Activated CD4-positive, alpha-beta T cell treated with anti-CD3 and anti-CD28 coated beads, Interleukin-2, amount 50 U/mL, for 24 hours (primary cell): ENCODE data around the gene CACNA1D.

Experiments used
- DNase-seq, 2 donors: peaks; one replicate each; pipeline ENCODE4 v3.0.0-alpha.2; 2020; ENCODE audit warnings: low read depth in 1 of 2, low spot score in 1 of 2

The CACNA1D gene

DNA sequence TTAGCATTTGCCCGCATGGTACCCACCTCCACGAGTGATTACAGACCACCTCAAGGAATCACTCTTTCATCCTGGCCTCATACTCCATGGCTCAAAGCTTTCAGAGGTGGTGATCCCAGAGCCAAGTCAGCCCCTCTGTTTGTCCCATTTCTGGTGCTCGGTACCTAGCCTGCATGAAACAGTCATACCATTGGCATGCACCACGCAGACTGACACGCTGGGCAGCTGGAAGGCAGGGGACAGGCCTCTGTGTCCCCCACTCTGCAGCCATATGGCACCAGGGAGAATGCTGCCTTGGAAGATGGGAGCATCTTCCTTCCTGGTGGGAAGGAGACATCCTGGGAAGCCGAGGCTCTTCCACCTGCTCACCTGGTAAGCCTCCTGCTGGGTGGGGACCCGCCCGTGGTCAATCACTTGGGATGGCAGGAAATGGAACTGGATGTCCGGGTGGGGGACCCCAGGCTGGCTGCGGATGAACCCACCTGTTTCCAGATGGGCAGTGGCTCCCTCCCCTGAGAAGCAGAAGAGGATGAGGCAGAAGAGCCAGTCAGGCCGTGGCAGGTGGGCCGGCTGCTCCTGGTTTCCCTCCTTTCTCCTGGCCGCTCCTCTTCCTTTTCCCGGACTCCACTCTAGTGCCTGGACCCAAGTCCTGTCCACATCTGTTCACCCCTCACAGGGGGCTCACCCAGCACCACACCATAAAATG is 324.9 kb downstream of the CACNA1D start:
- no peak for DNase-seq

DNA sequence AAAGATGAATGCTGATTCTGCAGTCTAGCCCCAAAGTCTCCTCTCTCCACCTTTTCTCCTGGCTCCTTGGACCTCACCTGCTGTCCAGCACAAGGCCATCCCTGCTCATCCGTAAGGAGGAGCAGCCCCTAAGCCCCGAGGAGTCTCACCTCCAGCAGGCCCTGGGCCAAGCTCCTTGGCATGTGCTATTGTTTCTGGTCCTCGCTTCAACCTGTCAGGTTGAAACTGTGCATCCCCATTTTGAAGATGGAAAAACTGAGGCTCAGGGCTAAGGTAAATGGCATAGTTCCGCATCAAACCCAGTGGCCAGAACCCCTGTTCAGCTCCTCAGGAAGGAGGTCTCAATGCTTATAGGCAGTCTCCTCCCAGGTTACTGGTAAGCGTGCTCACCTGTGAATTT is 325.7 kb downstream of the CACNA1D start:
- DNase-seq = no peak

DNA sequence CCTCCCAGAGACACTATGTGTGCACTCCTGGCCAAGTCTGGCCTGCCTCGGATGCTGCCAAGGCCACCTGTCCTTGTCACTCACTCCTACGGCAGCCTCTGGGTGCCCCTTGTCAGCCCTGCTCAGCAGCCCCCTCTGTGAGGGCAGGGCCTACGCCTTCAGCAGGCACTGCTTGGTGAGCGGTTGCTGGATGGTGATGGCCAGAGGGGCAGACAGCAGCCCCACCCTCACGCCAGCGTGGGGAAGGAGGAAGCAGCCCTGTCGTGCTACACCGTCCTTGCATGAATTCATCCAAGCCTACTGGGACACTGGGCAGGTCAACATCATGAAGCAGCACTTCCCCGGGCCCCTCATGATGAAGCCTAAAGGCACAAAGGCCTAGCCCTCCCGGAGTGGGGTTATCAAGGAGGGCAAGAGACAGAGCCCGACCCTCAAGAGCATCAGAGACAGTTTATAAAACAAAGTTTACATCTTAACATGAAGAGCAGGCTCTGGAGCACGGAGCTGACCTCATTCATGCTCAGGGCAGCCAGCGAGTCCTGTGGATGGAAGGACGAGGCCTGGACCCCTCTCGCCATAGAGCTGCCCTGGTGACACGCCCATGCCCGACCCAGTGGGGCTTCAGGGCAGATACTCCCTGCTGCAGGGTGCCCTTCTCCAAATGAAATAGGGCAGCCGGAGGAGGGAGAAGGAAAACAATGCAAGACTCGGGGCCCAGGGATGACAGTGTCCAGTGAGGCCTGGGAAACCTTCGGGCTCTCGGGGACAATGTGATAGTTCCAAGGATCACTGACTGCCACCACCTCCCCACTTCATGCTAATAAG is 326.6 kb downstream of the CACNA1D start:
- DNase-seq = no peak

GRCh38 chr3:53821631-53822121 is 327.3 kb downstream of the CACNA1D start:
- DNase-seq = no peak

- DNase-seq = no peak
Observed at GRCh38 chr3:53822331-53822741, 327.9 kb downstream of the CACNA1D start.

DNA sequence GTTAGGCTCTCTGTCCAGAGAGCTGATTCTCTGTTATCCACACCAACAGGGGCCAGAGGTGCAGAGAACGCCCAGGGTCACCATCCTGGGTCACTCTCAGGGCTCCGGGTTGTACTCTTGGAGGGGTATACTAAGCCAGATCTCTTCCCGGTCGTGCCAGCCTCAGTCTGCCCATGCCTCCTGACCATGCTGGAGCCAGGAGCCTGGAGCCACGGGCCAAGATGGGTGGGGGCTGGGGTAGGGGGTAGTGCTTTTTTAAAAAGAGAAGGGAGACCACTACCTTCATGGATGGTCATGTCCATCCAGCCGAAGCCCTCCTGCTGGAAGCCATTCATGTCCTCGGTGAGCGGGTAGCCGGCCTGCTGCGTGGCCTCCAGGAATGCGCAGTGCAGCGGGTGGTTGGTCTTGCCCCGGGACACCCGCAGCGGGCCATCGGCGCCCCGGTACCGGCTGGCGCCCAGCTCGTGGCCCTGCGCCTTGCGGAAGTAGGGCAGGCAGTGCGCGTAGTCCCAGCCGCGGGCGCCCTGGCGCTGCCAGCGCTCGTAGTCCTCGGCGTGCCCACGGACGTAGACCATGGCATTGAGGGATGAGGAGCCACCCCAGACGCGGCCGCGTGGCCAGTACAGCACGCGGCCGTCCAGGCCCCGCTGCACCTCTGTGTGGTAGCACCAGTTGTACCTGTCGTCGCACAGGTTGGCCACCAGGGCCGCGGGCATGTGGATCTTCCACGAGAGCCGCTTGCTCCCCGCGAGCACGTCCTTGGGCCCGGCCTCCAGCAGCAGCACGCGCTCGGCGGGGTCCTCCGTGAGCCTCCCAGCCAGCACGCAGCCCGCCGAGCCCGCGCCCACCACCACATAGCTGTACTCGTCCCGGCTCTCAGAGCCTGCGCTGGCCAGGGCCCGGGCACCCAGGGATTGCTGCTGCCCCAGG is 328.9 kb downstream of the CACNA1D start:
- DNase-seq = no peak

DNA sequence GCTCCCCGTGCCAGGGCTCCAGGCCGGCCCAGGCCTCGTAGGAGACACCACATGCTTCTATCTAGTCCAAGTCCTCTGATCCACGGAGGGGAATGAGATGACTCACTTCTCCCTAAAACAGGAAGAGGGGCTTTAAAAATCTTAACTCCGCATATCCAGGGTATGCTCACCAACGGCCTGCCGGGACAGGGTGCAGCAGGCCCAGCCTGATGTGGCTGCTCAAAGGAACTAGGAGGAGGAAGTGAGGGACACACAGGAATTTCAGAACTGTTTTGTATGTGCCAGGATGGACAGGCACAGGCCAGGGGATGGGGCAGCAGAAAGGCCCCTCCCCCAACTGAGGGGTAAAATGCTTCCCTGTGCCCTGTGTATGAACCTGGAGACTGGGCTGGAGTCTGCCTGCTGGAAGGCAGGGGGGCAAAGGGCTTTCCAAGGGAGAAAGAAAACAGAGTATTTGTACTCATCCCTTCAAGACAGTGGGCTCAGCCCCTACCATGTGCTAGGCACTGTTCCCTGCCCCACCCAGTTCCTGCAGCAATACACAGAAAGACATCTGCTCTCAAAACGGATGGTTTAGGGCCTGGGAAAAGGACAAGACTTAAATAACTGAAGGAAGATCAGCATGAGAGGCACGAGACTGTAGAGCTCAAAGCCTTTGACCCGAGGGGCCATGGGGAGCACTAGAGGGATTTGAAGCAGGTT is 329.7 kb downstream of the CACNA1D start:
- DNase-seq = no peak

DNA sequence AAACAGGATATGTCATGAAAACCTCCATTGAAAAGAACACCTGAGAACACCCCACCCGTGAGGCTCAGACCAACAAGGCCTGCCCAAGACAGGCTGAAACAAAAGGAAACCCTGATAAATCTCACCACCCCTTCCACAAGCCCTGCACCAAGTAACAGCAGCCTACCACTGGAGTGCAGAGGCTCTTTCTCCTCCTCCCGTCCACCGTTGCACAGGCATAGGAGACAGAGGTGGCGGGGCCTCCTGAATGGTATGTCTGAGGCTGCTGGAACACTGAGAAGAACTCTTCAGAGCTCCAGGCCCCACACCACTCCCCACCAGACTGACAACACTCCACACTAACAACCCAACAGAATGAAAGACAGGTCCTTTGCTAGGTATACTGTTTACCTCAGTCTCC is 330.4 kb downstream of the CACNA1D start:
- no peak for DNase-seq

GRCh38 chr3:53826048-53826447 is 331.6 kb downstream of the CACNA1D start:
- no peak for DNase-seq

GRCh38 chr3:53828581-53828980 is 334.2 kb downstream of the CACNA1D start:
- DNase-seq = no peak

DNA sequence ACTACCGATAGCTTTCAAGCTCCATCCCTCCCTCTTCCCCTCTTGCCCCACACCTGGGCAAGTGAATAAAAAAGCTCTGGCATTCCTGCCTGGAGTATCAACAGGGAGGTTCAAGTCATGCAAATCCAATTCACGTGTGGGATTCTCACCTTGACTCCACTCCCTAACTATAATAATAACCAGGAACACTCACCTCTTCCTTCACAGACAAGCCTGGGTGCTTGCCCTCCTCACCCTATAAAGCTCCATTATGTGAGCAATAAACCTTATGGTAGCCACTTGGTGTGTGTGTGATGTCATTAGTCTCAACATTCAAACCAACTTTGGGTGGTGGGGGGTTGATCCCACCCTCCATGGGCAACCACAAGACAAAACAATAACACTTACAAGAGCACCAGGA is 335.2 kb downstream of the CACNA1D start:
- DNase-seq = no peak

GRCh38 chr3:53830944-53831343 is 336.5 kb downstream of the CACNA1D start:
- no peak for DNase-seq

DNA sequence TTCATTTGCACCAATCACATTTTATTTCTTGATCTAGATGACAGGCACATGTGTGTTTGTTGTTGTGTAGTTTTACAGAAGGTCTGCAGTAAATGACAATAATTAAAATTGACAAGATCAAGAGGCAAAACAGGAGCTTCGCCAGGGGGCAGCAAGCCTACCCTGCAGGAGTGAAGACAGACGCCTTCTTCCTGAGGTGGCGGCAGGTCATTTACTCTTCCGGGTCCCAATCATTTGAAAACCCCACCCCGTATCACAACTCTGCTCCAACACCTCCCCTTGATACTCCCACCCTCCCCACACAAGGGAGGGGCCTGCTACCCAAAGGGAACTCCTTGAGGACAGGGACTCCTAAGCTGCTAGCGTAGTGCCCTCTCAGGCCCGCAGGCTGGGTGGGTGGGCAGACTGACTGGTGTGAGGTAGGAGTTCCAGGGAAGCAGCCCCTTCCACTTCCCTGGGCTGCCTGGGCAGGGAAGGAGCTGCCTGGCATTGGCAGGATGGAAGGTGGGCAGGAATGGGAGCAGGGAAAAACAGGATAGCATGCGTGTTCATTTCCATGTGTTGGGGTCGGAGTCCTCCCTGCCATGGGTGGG is 338.7 kb downstream of the CACNA1D start:
- DNase-seq = no peak

DNA sequence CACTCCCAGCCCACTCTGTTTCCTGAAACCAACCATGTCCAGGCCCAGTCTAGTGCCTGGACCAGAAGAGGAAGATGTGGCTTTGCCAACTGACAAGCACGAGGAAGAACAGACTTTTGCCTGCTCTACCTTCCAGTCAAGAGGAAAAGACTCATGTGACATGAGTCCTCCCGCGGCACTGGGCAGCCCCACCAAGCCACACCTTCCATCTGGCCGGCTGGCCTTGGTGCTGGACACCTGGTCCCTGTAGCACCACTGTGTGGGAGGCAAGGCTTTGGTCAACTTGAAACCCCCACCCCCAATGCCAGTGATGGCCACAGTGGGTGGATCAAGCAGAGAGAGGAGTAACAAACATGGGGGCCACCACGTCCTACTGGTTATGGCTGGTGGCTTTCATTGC is 339.3 kb downstream of the CACNA1D start:
- no peak for DNase-seq

DNA sequence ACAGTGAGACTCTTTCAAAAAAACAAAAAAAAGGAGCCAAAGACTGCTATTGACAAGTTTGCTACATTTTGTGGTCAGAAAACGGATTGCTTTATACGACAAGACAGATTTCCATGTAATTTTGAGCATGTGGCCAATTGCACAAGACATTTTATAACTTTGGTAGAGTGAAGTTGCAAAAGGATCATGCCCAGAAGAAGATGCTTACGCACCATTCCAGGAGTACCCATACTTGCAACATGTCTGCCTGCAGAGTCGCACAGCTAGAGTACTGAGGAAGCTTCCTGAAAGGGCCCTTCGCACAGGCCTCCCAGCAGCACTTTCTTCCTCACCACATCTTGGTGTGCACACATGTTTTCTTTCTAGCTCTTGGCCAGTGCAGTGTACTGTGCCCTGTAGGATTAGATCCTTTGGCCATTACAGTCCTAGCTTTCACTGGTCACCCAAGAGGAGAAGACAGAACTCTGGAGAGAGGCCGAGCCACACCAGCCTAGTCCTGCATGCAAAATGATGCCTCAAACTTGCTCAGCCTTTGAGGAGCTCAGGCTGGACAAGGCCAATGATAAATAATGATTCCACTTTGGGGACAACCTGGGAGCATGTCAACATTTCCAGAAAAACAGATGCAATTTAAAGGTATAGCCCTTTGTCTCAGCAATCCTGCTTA is 340.2 kb downstream of the CACNA1D start:
- DNase-seq = no peak

- no peak for DNase-seq
Observed at GRCh38 chr3:53835257-53835656, 340.8 kb downstream of the CACNA1D start.

DNA sequence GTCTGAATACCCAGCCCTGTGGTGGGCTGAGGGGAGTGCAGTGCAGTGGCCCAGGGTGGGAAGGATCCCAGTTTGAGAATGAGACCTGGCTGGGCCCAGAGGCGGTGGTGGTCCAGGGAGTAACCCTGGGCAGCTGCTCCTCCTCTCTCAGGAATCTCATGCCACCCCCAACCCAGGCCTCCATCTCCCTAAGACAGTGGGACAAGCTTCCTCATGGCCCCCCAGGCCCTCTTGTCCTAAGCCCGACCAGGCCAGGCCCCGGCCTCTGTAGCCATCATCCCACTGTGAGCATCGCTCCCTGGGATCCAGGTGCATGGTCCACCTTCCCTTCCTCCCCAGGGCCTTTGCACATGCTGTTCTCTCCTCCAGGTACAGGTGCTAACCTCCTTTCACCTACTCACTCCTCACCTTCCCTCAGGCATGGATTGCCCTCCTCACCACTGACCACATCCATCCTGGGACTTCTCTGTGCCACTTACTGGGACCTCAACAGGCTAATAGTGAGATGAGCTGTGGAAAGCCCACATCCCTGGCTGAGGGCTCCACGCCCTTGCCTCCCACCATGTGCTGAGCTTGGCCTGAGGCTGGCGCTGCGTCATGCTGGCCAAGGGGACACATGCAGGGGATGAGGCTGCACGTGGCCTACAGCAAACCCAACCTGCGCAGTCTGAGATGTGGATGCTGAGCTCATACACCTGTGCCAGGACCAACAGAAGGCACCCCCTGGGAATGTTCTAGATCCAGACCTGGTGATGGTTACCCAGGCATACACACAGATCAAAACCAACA is 341.9 kb downstream of the CACNA1D start:
- no peak for DNase-seq

- no peak for DNase-seq
Observed at GRCh38 chr3:53837331-53837730, 342.9 kb downstream of the CACNA1D start.

GRCh38 chr3:53841296-53841695 is 346.9 kb downstream of the CACNA1D start:
- DNase-seq = no peak
